AG10803 (cell line): ENCODE measurements around the gene SLMAP.

Experiments
- DNase-seq: peaks from one replicate; pipeline ENCODE4 v3.0.0; 2010; ENCODE audit warnings: low read depth
- H3K4me3 ChIP-seq: 2 replicates; pipeline ENCODE4 v1.5.1; 2011; ENCODE audit warnings: mild to moderate bottlenecking, low read length, control low read depth
- TF ChIP-seq, protein P1 (sequence below): conservative IDR thresholded peaks from 2 replicates; pipeline ENCODE4 v1.5.1; 2011; ENCODE audit warnings: mild to moderate bottlenecking, low read length, control low read depth, inconsistent platforms

SLMAP gene

DNA sequence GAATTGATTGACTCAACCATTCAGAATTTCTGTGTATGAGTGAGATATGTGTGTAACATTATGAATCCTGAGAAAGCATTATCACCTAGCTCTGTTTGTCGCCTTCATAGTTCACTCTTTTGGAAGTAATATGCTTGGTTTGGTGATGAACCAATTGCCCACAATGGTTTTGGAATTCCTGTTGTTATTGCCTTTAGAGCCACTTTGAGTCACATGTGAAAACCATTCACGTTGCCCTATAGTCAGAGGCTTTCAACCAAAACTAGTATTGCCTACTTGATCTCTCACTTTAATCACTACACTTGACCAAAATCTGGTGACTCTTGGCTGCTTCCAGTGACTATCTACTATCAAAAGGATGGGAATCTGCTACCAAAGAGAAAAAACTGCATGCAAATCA, 173.9 kb downstream of the SLMAP start:
- DNase-seq = no peak
- TF ChIP-seq, protein P1, sequence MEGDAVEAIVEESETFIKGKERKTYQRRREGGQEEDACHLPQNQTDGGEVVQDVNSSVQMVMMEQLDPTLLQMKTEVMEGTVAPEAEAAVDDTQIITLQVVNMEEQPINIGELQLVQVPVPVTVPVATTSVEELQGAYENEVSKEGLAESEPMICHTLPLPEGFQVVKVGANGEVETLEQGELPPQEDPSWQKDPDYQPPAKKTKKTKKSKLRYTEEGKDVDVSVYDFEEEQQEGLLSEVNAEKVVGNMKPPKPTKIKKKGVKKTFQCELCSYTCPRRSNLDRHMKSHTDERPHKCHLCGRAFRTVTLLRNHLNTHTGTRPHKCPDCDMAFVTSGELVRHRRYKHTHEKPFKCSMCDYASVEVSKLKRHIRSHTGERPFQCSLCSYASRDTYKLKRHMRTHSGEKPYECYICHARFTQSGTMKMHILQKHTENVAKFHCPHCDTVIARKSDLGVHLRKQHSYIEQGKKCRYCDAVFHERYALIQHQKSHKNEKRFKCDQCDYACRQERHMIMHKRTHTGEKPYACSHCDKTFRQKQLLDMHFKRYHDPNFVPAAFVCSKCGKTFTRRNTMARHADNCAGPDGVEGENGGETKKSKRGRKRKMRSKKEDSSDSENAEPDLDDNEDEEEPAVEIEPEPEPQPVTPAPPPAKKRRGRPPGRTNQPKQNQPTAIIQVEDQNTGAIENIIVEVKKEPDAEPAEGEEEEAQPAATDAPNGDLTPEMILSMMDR = no peak
- H3K4me3 ChIP-seq = no peak overlapping the region

DNA sequence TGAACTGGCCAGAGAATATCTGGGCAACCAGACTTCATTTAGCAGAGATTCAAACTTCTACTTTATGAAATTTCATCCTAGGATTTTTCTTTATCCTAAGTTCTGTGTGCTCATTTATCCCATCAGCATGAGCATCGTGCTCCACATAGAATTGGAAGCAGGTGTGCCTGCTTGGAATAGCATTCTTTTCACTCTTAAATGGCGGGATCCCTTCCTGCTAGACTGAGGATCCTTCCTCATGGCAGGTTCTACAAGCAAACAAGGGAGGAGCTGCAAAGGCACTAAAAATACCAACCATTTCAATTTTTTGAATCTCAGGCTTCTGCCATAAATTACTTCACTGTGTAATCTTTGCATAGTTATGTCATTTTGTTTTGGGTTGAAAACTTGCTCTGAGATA, 177.5 kb downstream of the SLMAP start:
- no peak overlapping the region for H3K4me3 ChIP-seq
- DNase-seq = no peak
- TF ChIP-seq, protein P1 = no peak

DNA sequence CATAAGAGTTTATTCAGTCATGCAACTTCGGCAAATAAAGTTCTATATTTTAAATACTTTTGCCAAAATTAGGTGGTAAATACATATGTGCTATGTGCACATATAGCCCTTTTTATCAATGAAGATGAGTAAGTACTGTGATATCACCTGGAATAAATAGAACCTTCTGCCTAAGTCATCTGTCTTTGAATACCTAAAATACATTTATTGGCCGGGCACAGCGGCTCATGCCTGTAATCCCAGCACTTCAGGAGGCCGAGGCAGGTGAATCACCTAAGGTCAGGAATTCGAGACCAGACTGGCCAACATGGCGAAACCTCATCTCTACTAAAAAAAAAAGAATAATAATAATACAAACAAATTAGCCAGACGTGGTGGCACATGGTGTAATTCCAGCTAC, 178.3 kb downstream of the SLMAP start:
- DNase-seq = no peak
- TF ChIP-seq, protein P1 = no peak
- no peak overlapping the region for H3K4me3 ChIP-seq

DNA sequence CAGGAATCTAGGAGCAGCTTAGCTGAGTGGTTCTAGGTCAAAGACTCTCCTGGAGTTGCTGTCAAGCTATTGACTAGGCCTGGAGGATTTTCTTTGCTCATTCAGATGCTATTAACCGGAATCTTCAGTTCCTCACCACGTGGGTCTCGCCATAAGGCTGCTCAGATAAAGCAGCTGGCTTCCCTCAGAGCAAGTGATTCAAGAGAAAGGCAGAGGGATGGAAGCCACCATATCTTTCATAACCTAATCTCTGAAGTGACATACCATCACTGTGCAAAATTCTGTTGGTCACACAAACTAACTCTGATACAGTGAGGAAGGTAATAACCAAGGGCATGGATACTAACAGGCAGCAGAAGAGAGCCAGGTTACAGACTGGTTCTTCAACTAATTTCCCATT, 179.4 kb downstream of the SLMAP start:
- H3K4me3 ChIP-seq = no peak overlapping the region
- no peak for DNase-seq
- TF ChIP-seq, protein P1 = no peak

DNA sequence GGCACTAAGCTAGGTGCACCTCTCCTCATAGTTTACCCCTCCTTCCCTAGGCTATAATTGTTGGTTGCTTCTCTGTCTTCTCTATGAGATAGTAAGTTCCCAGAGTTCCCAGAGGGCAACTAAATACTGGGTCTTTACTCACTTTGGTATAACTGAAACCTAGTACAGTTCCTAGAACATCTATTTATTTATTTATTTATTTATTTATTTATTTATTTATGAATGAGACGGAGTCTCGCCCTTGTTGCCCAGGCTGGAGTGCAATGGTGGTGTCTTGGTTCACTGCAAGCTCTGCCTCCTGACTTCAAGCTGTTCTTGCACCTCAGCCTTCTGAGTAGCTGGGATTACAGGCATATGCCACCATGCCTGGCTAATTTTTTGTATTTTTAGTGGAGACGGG, 181.0 kb downstream of the SLMAP start:
- DNase-seq = no peak
- TF ChIP-seq, protein P1 = no peak
- no peak overlapping the region for H3K4me3 ChIP-seq

DNA sequence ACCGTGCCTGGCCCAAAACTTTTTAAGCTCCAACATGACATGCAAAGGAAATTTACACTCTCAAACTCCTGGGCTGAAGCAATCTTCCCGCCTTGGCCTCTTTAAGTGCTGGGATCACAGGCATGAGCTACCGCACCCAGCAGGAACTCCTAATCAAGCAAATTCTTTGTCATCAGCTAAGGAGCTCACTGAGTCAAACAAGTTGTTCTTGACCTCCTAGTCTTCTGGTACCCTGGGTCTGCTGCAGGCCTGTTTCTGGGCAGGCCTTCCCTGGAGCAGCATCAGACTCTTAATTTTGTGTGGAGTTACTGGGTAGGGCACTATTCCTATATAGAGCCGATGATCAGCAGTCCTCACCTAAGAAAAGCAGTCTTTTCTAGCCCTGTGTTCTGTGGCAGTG, 183.7 kb downstream of the SLMAP start:
- TF ChIP-seq, protein P1 = no peak

DNA sequence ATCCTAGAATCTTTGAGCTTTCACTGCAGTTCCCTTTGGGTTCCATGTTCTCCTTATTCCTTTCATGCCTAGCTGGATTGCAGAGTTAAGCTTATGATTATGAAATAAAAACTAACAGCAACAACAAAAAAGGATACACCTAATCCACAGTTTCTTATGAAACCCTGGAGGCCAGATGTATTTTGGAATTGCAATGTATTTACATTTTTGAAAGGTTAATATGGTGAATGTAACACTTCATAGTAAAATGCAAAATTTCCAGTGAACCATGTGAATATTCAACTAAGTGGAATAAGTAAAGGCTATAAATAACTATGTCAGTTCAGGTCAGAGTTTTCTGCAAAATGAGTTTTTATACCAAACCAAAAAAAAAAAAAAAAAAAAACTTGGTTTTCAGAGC, 186.3 kb downstream of the SLMAP start:
- TF ChIP-seq, protein P1 = no peak
- DNase-seq = no peak
- no peak overlapping the region for H3K4me3 ChIP-seq

More for the DNA sequence above, 183.7 kb downstream of the SLMAP start:
- no peak for DNase-seq
- H3K4me3 ChIP-seq = no peak overlapping the region
